SIG-M5 (cell line): ENCODE results near the gene PCK2.

ENCODE experiments used
- DNase-seq: peaks from one replicate; lab custom pipeline; 2025; lab: John Stamatoyannopoulos, UW

Gene PCK2

DNA sequence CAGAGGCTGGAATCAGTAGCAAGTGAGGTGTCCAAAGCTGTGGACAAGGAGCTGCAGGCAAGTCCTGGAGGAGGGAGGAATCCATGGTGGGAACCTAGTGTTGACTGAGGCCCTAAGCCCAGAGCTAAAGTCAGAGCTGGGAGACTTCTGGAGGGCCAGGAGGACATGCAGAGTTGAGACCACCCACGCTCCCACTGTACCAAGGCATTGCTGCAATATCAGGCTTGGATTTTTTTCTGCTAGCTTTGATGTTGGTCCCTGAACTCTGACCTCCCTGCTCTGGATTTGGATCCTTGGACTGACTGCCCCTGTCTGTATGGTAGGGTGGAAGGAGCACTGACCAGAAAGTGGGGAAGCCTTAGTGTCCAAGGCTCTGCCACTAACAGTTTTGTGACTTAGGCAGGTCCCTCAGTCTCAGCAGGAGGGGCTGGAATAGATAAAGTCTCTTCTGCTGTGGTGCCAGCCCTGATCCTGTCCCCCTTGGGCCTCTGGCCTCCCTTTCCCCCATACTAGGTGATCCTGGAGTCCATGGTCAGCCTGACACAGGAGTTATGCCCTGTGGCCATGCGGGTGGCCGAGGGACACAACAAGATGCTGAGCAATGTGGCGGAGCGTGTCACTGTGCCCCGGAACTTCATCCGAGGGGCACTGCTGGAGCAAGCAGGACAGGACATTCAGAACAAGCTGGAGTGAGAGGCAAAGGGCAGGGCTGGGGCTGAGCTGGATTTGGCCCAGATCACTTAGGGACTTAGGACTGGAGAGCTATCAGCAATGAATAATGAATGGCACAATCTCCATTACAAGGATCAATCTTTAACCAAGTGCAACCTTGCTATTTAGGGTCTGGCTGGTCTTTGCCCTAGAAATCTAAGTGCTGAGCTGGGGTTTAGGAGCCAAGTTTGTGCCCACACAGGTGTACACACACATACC lies 32.9 kb upstream of the PCK2 start:
- DNase-seq, result no peak

DNA sequence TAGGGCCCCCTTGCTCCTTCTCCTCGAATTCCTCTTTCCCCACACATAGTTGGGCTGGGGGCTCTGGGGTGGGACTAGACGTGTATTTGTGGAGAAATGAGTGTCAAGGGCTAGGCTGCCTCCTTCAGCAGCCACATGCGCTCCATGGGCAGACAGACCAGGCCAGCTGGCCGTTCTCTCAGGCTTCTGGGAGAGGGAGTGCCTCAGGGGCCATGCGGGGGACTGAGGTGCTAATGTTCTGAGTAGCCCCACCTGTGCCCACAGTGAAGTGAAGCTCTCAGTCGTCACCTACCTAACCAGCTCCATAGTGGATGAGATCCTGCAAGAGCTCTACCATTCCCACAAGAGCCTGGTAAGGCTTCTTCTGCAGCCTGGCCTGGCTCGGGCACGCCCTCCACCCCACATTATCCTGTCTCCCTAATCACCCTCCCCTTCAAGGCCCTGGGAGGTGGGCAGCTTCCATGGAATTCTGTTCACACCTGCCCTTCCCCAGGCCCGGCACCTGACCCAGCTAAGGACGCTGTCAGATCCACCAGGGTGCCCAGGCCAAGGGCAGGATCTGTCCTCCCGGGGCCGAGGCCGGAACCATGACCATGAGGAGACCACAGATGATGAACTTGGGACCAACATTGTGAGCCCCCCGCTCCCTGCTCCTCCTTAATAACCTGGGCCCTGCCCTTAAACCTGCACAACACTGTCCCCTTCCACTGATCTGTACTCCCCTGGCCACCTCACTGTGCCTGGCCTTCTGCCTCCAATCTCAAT lies 31.7 kb upstream of the PCK2 start:
- DNase-seq, result no peak

DNA sequence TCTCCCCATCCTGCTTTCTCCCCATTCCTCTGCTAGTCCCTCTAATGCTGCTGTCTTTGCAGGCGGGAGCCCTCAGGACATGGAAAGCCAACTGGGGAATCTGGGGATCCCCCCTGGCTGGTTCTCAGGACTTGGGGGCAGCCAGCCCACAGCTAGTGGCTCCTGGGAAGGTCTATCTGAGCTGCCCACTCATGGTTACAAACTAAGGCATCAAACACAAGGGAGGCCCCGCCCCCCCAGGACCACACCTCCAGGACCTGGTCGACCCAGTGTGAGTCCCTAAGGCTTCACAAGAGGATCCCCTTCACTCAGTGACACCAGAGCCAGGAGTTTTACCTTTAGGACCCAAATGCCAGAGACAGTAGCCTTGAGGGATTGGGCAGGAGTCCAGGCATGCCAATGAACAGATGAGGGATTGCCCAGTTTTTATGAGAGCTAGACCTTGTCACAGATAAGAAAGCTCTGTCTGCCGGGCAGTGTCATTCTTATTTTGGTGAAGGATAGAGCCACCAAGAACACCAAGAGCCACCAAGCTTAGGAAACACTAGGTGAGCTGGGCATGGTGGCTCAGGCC lies 30.8 kb upstream of the PCK2 start:
- DNase-seq, result no peak

DNA sequence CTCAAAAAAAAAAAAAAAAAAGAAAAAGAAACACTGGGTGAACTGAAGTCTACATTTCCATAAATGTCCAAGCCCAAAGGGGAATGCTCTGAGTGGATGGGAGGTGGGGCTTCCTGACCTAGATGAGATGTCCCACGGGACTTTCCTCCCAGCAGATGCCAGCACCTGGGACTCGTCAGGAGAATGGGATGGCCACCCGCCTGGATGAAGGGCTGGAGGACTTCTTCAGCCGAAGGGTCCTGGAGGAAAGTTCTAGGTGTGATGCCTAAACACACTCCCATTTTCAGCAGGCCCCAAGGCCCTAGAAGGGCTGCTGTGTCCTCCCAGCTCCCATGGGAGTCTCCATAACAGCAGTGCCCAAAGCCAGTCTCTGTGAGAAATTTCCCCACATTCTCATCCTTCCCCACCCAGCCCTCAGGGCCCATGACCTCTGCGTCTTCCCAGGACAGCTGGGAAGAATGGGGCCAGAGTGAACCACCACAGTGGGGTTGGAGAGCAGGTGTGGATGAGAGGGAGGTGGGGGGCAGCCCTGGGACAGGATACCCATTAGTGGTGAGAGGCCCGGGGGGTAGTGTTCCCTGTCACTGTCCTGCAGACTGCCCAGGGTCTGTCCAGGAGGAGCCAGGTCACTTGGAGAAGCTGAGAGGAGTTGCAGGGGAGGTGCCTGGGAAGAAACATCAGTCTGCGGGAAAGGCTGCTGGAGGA lies 29.9 kb upstream of the PCK2 start:
- DNase-seq, result no peak

- no peak for DNase-seq
These were observed 29.3 kb upstream of the PCK2 start for GRCh38 chr14:24064856-24065255.

- no peak for DNase-seq
These were observed 28.7 kb upstream of the PCK2 start for GRCh38 chr14:24065408-24065807.

GRCh38 chr14:24066496-24067132 lies 27.5 kb upstream of the PCK2 start:
- no peak for DNase-seq

DNA sequence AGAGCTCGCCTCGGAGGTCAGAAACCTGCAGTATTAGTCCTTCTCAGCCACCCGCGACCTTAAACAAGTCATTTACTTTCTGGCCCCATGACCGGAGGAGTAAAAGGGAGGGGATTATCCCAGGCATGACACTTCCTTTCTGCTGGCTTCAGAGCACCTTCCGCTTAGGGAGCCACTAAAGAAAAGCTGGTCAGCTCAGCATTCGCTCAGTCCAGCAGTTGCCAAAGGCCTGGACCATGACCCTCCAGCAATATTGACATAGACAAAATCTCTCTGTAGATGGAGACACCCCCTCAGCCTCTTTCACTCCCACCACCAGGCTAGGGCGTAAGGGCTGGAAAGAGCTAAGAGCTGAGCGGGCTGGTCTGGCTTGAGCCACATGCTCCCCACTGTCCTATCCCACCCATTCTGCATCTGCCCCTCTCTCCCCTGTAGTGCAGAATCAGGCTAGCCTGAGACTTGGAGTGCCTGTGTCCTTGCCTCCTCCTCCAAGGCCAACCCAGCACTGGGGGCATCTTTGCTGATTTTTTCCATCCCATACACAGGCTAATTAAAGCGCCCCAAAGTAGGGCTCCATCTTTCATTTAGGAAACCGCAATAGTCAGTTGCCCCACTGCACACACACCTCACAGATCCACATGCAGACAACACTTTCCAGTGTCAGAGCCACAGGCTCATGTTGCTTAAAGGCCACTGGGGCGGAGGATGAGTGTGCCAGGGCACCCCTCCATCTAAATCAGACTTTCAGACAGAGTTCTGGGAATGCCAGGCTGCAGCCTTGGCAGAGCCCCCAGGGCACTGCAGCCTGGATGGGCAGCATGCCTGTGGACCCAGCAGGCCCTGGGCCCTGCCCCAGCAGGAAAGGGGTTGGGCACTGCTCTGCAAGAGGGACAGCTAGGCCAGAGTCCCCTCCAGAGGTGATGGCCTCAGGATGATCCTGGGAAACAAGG lies 26.7 kb upstream of the PCK2 start:
- DNase-seq, result no peak

DNA sequence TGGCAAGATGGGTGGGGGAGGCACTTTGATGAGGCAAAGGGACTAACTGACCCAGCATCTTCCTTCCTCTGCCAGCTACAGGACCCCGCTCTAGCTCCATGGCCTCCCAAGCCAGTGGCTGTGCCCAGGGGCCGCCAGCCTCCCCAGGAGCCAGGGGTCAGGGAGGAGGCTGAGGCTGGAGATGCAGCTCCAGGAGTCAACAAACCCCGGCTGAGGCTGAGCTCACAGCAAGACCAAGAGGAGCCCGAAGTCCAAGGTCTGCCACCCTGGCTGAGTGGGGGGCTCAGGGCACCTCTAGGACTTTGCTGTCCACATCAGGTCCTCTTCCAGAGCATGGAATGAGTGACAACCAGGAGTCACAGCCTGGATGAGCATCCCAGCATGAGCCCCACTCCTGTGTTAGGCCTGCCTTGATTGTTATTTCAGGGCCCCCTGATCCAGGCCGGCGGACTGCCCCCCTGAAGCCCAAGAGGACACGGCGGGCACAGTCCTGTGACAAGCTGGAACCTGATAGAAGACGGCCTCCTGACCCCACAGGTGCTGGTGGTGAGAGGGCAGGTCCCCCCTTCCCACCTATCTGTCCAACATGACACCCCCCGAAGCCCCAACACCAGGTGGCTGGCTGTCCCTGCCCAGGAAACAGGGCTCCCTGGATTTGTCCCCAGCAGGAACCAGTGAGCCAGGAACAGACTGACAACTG lies 25.2 kb upstream of the PCK2 start:
- DNase-seq, result no peak

DNA sequence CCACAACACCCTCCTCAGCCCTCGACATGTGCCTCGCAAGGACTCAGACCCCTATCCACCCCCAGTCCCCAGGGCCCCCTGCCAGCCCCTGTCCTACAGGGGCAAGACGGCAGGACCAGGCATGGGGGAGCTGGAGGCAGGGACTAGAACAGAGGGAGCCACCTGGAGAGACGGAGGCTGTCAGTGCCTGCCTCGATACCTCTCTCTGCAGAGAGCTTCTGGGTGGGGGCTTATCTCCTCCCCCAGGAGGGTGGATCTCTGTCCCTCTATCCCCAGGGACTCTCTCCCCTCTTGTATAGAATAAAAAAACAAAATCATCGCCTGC lies 24.7 kb upstream of the PCK2 start:
- no peak for DNase-seq

DNA sequence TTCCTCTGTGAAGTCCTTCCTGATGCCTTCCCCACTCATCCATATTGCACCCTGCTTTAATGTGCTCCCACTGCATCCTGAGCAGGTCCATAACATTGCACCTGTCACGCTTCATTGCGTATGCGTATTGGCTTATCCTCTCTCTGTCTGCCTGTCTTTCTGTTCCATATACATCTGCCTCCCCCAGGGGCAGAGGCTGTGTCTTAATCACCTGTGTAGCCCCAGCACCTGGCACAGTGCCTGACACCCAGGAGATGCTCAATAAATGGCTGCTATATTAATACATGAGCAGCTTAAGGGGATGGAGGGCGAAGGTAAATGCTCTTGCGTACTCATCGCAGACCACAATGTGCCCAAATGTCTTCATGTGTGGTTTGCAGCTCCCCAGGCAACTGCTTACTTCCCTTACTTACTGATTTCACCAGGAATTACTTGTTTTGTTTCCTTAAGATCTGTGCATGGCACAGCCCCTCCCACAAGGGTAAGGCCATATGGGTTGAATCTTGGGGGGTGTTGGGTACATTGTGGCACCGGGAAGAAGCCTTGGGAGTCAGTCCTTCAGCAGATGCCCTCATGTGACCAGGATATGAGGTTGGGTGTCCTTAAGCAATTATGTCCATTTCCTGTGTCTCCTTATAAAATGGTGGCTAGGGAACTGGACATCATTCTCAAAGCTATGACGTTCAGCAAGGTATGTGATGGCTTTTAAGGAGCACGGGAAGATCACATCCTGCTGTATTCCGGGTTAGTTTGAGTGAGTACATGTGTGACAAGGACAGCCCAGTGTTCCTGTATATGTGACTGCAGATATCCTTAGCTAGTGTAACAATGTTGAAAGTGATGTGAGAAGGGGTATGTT lies 23.6 kb upstream of the PCK2 start:
- no peak for DNase-seq

- no peak for DNase-seq
These were observed 22.9 kb upstream of the PCK2 start, which contains the start of gene CPNE6 for GRCh38 chr14:24071144-24071697. Gene CPNE6, plus strand, starts transcription at chr14:24071562. Its CDS starts 1,375 bp downstream, at chr14:24072937.

DNA sequence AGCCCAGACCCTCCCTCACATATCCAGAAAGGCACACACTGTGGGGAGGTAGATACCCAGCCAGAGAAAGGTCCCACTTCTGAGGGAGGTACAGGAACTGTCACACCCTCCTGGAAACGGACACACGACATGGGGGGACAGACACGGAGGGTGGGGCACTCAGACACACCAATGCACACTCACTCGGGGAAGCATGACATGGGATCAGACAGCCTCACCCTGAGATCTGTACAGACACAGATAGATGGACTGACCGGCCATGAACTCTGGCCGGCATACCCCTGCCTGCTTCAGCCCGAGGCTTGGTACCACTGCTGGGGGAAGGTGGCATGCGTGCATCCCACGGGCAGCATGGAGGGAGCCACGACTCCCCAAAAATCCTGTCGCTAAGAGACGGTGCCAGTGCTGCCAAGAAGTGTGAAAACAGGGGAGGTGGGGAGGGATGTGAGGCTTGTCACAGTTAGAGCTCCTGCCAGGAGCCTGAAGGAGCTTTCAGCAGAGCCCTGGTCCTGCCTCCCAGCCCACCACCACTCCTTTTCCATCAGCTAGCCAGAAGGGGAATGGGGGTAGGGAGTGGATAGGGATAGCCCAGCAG lies 22.2 kb upstream of the PCK2 start:
- no peak for DNase-seq

- no peak for DNase-seq
These were observed 21.7 kb upstream of the PCK2 start for GRCh38 chr14:24072436-24072835.

DNA sequence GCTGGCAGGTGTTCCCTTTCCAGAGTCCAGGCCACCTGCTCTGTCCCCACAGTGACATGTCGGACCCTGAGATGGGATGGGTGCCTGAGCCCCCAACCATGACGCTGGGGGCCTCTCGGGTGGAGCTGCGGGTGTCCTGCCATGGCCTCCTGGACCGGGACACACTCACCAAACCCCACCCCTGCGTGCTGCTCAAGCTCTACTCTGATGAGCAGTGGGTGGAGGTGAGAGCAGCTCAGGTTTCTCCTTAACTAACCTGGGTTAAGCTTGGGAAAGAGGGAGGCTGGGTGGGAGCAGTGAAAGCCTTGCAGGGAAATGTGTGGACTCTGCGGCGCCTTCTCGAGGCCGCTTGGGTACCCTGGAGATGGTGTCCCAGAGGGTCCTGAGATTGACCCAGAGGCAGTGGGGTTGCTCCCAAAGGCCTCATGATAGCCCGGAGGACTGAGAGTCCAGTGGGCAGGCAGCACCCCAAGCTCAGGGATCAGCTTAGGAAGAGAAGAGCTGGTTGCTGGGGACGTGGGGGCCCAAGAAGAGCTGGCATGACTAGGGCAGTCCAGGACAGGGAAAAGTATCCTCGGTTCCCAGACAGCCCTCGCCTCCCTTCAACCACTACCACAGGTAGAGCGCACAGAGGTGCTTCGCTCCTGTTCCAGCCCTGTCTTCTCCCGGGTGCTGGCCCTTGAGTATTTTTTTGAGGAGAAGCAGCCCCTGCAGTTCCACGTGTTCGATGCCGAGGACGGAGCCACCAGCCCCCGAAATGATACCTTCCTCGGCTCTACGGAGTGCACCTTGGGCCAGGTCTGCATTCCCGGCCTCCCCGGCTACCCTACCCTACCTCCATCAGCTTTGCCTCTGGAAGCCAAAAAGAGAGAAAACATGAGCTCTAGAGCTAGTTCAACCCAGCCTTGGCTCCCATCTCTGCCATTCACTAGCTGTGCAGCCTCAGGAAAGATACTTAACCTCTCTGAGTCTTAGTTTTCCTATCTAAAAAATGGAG lies 20.9 kb upstream of the PCK2 start:
- no peak for DNase-seq

DNA sequence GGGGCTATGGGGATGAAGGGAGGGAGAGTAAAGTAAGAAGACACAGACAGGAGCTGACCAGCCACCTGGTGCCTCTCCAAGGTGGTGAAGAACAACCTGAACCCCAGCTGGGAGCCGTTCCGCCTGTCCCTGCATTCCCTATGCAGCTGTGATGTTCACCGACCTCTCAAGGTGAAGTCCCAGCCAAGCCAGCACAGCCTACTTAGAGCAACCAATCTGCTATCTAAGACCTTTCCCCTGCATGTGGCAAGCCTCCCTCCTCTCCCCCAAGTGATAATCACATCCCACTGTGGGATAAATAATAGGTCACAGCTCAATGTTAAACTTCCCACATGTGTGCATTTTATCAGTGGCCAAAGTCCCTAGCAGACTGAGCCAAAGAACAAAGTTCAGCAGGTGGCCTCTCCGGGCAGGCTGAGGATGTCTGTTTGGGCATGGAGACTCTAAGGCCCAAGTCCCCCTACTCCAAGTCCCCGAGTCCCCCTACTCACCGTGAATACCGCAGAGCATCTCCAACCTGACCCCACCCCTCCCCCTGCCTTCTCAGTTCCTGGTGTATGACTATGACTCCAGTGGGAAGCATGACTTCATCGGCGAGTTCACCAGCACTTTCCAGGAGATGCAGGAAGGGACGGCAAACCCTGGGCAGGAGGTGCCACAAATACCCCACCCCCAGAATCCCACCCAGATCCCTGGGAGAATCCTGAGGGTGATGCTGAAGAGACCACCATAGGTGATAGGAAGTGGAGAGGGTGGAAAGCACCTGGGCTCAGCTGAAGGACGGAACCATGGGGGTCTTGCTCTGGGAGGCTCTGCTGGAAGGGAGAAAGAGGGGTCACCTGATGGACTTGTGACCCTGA lies 19.3 kb upstream of the PCK2 start:
- DNase-seq, result no peak
